Right lobe of liver (tissue), 4 donors: ENCODE measurements around the gene GHSR.

Source experiments
- CTCF ChIP-seq, 4 donors: fragments of 200-600 bp in 3 of 4; fragments of 450-650 bp in 1 of 4; IDR thresholded peaks; one replicate each; pipeline versions ENCODE4 v1.5.1 to v1.8.0; 2016 to 2022; ENCODE audit warnings: antibody characterized with exemption in 4 of 4, mild to moderate bottlenecking in 2 of 4
- POLR2A ChIP-seq: fragments of 450-650 bp; IDR thresholded peaks from one replicate; pipeline ENCODE4 v1.6.1; 2017; ENCODE audit warnings: antibody characterized with exemption, mild to moderate bottlenecking
- donor health status: DM: no; HTN: no; CAD: no.
- donor health status: DM: no; HTN: no; CAD: no.
- donor health status: DM: no; HTN: yes; CAD: no.

GRCh38 chr3:172476347-172476746 is 28.1 kb upstream of the GHSR start:
- TF ChIP-seq CTCF (IDR thresholded peaks at IDR 0.05) (no peak), POLR2A (no peak)
